Stimulated activated naive CD8-positive, alpha-beta T cell treated with anti-CD3 and anti-CD28 coated beads, Interleukin-15, amount 100 ng/mL, for 72 hours (primary cell): ENCODE measurements around the gene SDC3.

Experiments
- ATAC-seq: fragments of 150-1000 bp; cut with Tn5 transposase; 2 replicates; pipeline ENCODE4 v1.10.0; 2021; ENCODE audit warnings: mild to moderate bottlenecking, moderate library complexity
- DNase-seq, 2 donors: peaks; one replicate each; pipeline ENCODE4 v3.0.0; 2021 to 2022
- H3K27ac Mint-ChIP-seq, 2 donors: one replicate each; pipeline ENCODE4 v1.8.0; 2022; ENCODE audit warnings: mild to moderate bottlenecking in 2 of 2, mixed read lengths in 2 of 2, moderate library complexity in 2 of 2
- H3K27me3 Mint-ChIP-seq: one replicate; pipeline ENCODE4 v1.8.0; 2022; ENCODE audit warnings: mixed read lengths
- H3K4me1 Mint-ChIP-seq: one replicate; pipeline ENCODE4 v1.8.0; 2022; ENCODE audit warnings: mild to moderate bottlenecking, mixed read lengths
- H3K4me3 Mint-ChIP-seq, 2 donors: one replicate each; pipeline ENCODE4 v1.8.0; 2022; ENCODE audit warnings: mild to moderate bottlenecking in 2 of 2, mixed read lengths in 2 of 2, moderate library complexity in 1 of 2
- H3K9me3 Mint-ChIP-seq, 2 donors: one replicate each; pipeline ENCODE4 v1.8.0; 2022; ENCODE audit warnings: mixed read lengths in 2 of 2

SDC3 gene

GRCh38 chr1:30847358-30847972, 61.1 kb downstream of the SDC3 start:
- H3K4me1 Mint-ChIP-seq = no peaks in the 10 kb centered on the region
- H3K4me3 Mint-ChIP-seq = no peak overlapping the region
- peaks cover 79% of the 10 kb centered on the region for H3K27me3 Mint-ChIP-seq
- no peak overlapping the region for H3K27ac Mint-ChIP-seq
- no peaks in the 10 kb centered on the region for H3K9me3 Mint-ChIP-seq
- no peak for ATAC-seq
- no peak for DNase-seq

GRCh38 chr1:30846587-30846986, 62.0 kb downstream of the SDC3 start:
- Mint-ChIP-seq H3K4me3 (no peak overlapping the region), H3K9me3 (no peaks in the 10 kb centered on the region), H3K27ac (no peak overlapping the region), H3K27me3 (peaks cover 88% of the 10 kb centered on the region), H3K4me1 (no peaks in the 10 kb centered on the region)
- ATAC-seq (no peak), DNase-seq (no peak)

GRCh38 chr1:30845904-30846290, 62.7 kb downstream of the SDC3 start:
- H3K9me3 Mint-ChIP-seq = no peaks in the 10 kb centered on the region
- peaks cover 95% of the 10 kb centered on the region for H3K27me3 Mint-ChIP-seq
- no peak for ATAC-seq
- DNase-seq = no peak
- H3K27ac Mint-ChIP-seq = no peak overlapping the region
- H3K4me1 Mint-ChIP-seq = no peaks in the 10 kb centered on the region
- H3K4me3 Mint-ChIP-seq = no peak overlapping the region

DNA sequence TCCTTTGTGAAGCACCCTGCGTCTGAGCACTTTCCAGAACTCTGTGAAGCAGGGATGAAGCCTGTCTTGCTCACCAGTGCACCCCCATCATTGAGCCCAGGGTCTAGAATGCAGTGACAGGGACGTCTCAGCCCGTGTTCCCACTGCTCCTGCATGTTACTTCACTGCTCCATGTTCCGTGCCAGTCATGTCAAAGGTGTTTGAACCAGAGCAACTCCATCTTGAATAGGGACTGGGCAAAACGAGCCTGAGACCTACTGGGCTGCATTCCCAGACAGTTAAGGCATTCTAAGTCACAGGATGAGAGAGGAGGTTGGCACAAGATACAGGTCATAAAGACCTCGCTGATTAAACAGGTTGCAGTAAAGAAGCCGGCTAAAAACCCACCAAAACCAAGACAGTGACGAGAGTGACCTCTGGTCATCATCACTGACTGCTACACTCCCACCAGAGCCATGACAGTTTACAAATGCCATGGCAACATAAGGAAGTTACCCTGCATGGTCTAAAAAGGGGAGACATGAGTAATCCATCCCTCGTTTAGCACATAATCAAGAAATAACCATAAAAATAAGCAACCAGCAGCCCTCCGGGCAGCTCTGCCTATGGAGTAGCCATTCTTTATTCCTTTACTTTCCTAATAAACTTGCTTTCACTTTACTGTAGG, 63.2 kb downstream of the SDC3 start:
- Mint-ChIP-seq H3K4me3 (no peak overlapping the region), H3K4me1 (no peaks in the 10 kb centered on the region), H3K27me3 (peaks cover 100% of the 10 kb centered on the region), H3K9me3 (no peaks in the 10 kb centered on the region), H3K27ac (no peak overlapping the region)
- no peak for ATAC-seq
- no peak for DNase-seq

GRCh38 chr1:30844631-30845030, 63.9 kb downstream of the SDC3 start:
- DNase-seq = no peak

DNA sequence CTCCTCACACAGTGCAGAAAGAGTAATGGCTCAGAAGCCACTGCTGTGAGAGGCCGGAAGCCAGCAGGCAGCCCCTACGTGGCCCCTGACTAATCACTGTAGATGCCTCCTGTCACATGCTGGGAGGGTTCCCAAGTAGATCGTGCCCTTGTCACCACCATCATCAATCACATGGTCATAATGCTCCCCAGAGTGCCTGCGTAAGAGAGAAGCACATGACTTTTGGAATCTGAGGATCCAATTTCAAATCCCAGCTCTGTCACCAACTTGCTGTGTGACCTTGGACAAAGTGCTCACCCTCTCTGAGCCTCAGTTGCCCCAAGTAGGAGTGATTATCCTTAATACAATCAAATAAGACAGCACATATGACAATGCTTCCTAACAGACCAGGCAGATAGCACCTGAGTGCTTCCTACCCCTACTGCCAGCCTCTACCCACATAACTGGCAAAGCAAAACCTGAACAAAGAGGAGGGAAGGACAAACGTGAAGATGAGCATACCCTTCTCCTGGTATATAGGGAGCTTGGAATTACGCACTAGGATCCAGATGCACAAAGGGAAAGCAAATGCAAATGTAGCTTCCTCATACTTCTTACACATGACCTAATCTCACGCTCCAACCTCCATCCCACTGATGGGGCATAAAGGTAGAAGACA, 65.7 kb downstream of the SDC3 start:
- Mint-ChIP-seq H3K4me1 (no peaks in the 10 kb centered on the region), H3K27me3 (peaks cover 94% of the 10 kb centered on the region), H3K9me3 (no peaks in the 10 kb centered on the region), H3K4me3 (no peak overlapping the region), H3K27ac (no peak overlapping the region)
- DNase-seq = no peak
- ATAC-seq = no peak

More at GRCh38 chr1:30844631-30845030, 63.9 kb downstream of the SDC3 start:
- Mint-ChIP-seq H3K27me3 (peaks cover 100% of the 10 kb centered on the region), H3K4me1 (no peaks in the 10 kb centered on the region), H3K9me3 (no peaks in the 10 kb centered on the region), H3K27ac (no peak overlapping the region), H3K4me3 (no peak overlapping the region)
- no peak for ATAC-seq

DNA sequence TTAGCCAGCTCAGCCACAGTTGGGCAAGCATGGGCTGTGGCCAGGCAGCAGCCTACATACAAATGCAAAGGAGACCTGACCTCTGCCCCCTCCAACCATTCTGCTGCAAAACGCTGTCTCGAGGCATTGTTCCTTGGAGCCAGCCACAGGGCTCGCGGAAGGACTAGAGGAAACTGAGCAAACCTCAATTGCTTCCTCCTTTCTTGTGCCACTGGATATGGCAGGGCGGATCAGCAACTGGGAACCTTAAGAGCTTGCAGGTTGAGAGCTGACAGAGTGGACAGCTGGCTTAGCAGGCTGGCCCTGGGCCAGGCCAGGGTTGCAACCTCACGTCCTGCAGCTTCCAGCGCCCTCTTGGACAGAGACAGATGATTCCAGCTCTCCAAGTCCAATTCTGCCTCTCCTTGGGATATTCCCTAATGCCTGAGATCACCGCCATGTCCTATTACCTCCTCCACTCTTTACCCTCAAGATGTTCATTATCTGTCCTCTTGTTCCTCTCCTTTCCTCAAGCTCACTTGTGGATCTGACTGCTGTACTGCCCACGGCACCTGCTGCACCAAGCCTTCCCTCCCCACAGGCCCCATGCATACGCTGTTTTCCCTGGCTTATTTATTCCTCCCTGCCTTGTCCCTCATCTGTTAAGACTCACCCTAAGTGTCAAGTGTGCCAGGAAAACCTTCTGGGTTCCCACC, 67.5 kb downstream of the SDC3 start:
- ATAC-seq = no peak
- Mint-ChIP-seq H3K27me3 (peaks cover 77% of the 10 kb centered on the region), H3K27ac (no peak overlapping the region), H3K9me3 (no peaks in the 10 kb centered on the region), H3K4me3 (no peak overlapping the region), H3K4me1 (no peaks in the 10 kb centered on the region)
- DNase-seq = no peak

DNA sequence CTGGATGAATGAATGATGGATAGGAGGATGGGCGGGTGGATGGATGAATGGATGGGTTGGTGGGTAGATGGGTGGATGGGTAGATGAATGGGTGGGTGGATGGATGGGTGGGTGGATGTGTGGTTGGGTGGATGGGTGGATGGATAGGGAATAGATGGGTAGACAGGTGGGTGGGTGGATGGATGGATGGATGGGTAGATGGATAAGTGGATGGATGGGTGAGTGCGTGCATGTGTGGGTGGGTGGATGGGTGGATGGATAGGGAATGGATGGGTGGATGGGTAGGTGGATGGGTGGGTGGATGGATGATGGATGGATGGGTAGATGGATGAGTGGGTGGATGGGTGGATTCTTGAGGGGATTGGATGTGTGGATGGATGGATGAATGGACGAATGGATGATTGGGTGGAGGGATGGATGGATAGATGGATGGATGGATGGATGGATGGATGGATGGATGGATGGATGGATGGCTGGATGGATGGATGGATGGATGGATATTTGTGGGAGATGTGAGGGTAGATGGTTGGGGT, 68.7 kb downstream of the SDC3 start:
- DNase-seq = no peak
- Mint-ChIP-seq H3K27me3 (peaks cover 65% of the 10 kb centered on the region), H3K27ac (no peak overlapping the region), H3K4me1 (no peaks in the 10 kb centered on the region), H3K9me3 (no peaks in the 10 kb centered on the region), H3K4me3 (no peak overlapping the region)
- ATAC-seq = no peak

GRCh38 chr1:30838996-30839395, 69.6 kb downstream of the SDC3 start:
- Mint-ChIP-seq H3K9me3 (no peaks in the 10 kb centered on the region), H3K27ac (no peak overlapping the region), H3K4me3 (no peak overlapping the region), H3K4me1 (no peaks in the 10 kb centered on the region), H3K27me3 (peaks cover 56% of the 10 kb centered on the region)
- DNase-seq (no peak), ATAC-seq (no peak)

GRCh38 chr1:30837653-30838052, 70.9 kb downstream of the SDC3 start:
- DNase-seq (no peak), ATAC-seq (no peak)
- Mint-ChIP-seq H3K4me1 (no peaks in the 10 kb centered on the region), H3K4me3 (no peak overlapping the region), H3K27ac (no peak overlapping the region), H3K27me3 (peaks cover 43% of the 10 kb centered on the region), H3K9me3 (no peaks in the 10 kb centered on the region)

DNA sequence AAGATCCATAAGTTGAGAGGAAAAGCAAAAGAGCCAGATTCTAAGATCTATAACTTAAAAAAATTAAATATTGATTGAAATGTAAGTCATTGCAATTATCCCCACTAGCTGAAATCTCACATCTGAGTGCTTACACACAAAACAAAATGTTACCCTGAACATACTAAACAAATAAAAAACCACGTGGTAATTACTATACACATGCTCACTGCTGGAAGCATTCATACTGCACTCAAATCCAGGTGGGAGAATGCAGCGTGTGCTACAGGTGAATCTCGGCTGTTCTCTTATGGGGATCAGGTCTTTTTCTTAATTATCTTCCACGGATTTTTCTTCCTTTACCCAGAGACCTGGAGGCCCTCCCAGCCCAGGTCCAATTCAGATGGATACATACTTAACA, 74.3 kb downstream of the SDC3 start:
- Mint-ChIP-seq H3K4me1 (no peaks in the 10 kb centered on the region), H3K27ac (no peak overlapping the region), H3K9me3 (no peaks in the 10 kb centered on the region), H3K27me3 (peaks cover 21% of the 10 kb centered on the region), H3K4me3 (no peak overlapping the region)
- DNase-seq = no peak
- ATAC-seq = no peak

- DNase-seq = no peak
- ATAC-seq = no peak
- H3K4me1 Mint-ChIP-seq = no peaks in the 10 kb centered on the region
- H3K9me3 Mint-ChIP-seq = no peaks in the 10 kb centered on the region
- H3K27me3 Mint-ChIP-seq = peaks cover 35% of the 10 kb centered on the region
- no peak overlapping the region for H3K27ac Mint-ChIP-seq
- no peak overlapping the region for H3K4me3 Mint-ChIP-seq
Observed at GRCh38 chr1:30830537-30830936, 78.0 kb downstream of the SDC3 start.

DNA sequence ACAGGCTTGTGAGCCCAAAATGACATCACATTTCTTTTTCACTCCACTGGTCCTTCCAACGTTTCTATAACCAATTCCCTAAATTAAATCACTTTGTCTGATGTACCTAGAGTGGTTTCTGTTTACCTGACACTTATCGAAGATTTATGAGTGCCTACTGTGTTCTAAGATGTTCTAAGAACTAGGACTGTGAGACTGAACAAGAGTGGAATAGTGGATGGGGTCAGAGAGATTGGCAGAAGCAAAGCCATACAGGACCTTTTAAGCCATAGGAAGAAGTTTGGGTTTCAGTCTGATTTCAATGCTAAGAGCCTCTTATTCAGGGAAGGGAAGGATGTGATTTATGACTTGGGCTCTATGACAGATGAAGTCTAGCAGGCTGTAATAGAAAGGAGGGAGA, 78.7 kb downstream of the SDC3 start:
- no peak for ATAC-seq
- Mint-ChIP-seq H3K4me1 (peaks cover 2% of the 10 kb centered on the region), H3K27me3 (peaks cover 42% of the 10 kb centered on the region), H3K27ac (no peak overlapping the region), H3K9me3 (no peaks in the 10 kb centered on the region), H3K4me3 (no peak overlapping the region)
- DNase-seq = no peak

- H3K4me1 Mint-ChIP-seq = peaks cover 24% of the 10 kb centered on the region
- peaks cover 74% of the 10 kb centered on the region for H3K27me3 Mint-ChIP-seq
Observed at GRCh38 chr1:30824736-30825429, 83.7 kb downstream of the SDC3 start.

GRCh38 chr1:30823969-30824735, 84.4 kb downstream of the SDC3 start:
- Mint-ChIP-seq H3K9me3 (no peaks in the 10 kb centered on the region), H3K27ac (peak overlapping the region; percentile 7 to 68), H3K27me3 (peaks cover 75% of the 10 kb centered on the region), H3K4me1 (peaks cover 24% of the 10 kb centered on the region), H3K4me3 (peak overlapping the region; percentile 80 to 89)
- DNase-seq = peak; percentile 51 to 58
- ATAC-seq = peak; percentile 89

More at GRCh38 chr1:30824736-30825429, 83.7 kb downstream of the SDC3 start:
- DNase-seq (no peak), ATAC-seq (no peak)
- Mint-ChIP-seq H3K9me3 (no peaks in the 10 kb centered on the region), H3K27ac (peak overlapping the region in 1 of 2 donors; percentile 47), H3K4me3 (peak overlapping the region; percentile 80 to 89)
